GM23338 (cell line): ENCODE measurements around the gene FIG4. TPM values are rescaled to one million over a fixed set of nuclear protein-coding genes. Genes with fewer than 3 reads are reported as not detected.

Experiments used
- ATAC-seq: fragments of 200-7000 bp; cut with Tn5 transposase; 3 replicates; pipeline ENCODE4 v1.9.1; 2020
- DNase-seq: peaks from one replicate; pipeline ENCODE4 v3.0.0-alpha.2; 2015; ENCODE audit warnings: low spot score
- H2AFZ ChIP-seq: fragments of 200-600 bp; sonication (generic); 2 replicates; pipeline ENCODE4 v1.8.0; 2016; ENCODE audit warnings: antibody characterized with exemption, mild to moderate bottlenecking, moderate library complexity
- H3F3A ChIP-seq: fragments of 200-600 bp; sonication (generic); replicated peaks from 2 replicates; pipeline ENCODE4 v1.8.0; 2017; ENCODE audit warnings: antibody characterized with exemption, mixed run types, low read depth
- H3K27ac ChIP-seq: fragments of 200-600 bp; sonication (generic); 2 replicates; pipeline ENCODE4 v1.6.1; 2016; ENCODE audit warnings: low read depth
- H3K27me3 ChIP-seq: fragments of 200-600 bp; sonication (generic); 2 replicates; pipeline ENCODE4 v1.8.0; 2016; ENCODE audit warnings: mild to moderate bottlenecking, mixed run types, moderate library complexity; ENCODE audit not compliant: insufficient read depth
- H3K36me3 ChIP-seq: fragments of 200-600 bp; sonication (generic); 2 replicates; pipeline ENCODE4 v1.8.0; 2016; ENCODE audit warnings: mild to moderate bottlenecking; ENCODE audit not compliant: insufficient read depth
- H3K4me1 ChIP-seq: fragments of 200-600 bp; sonication (generic); 2 replicates; pipeline ENCODE4 v1.8.0; 2016; ENCODE audit warnings: mild to moderate bottlenecking, moderate library complexity; ENCODE audit not compliant: insufficient read depth
- H3K4me2 ChIP-seq: fragments of 200-600 bp; sonication (generic); 2 replicates; pipeline ENCODE4 v1.7.1; 2017; ENCODE audit warnings: mixed run types
- H3K4me3 ChIP-seq: fragments of 200-600 bp; sonication (generic); 2 replicates; pipeline ENCODE4 v1.6.1; 2016; ENCODE audit warnings: mixed run types
- H3K79me2 ChIP-seq: fragments of 200-600 bp; sonication (generic); replicated peaks from 2 replicates; pipeline ENCODE4 v1.8.0; 2017; ENCODE audit warnings: mild to moderate bottlenecking; ENCODE audit not compliant: insufficient read depth
- H3K9me2 ChIP-seq: fragments of 200-600 bp; sonication (generic); 2 replicates; pipeline ENCODE4 v1.8.0; 2017; ENCODE audit not compliant: insufficient read depth
- H4K20me1 ChIP-seq: fragments of 200-600 bp; sonication (generic); replicated peaks from 2 replicates; pipeline ENCODE4 v1.8.0; 2017; ENCODE audit warnings: mild to moderate bottlenecking; ENCODE audit not compliant: insufficient read depth
- H3K27ac Mint-ChIP-seq: 2 replicates; pipeline ENCODE4 v1.8.0; 2020; ENCODE audit warnings: inconsistent platforms, mild to moderate bottlenecking, moderate library complexity, mixed read lengths
- H3K27me3 Mint-ChIP-seq: 3 replicates; pipeline ENCODE4 v1.8.0; 2022; ENCODE audit warnings: low read depth, mild to moderate bottlenecking, moderate library complexity, mixed read lengths, inconsistent platforms; ENCODE audit not compliant: insufficient read depth, poor library complexity
- H3K36me3 Mint-ChIP-seq: 3 replicates; pipeline ENCODE4 v1.8.0; 2021; ENCODE audit warnings: low read depth, mild to moderate bottlenecking, inconsistent platforms, moderate library complexity, mixed read lengths
- H3K4me1 Mint-ChIP-seq: 3 replicates; pipeline ENCODE4 v1.8.0; 2020; ENCODE audit warnings: mild to moderate bottlenecking, inconsistent platforms, mixed read lengths
- H3K4me3 Mint-ChIP-seq: 3 replicates; pipeline ENCODE4 v1.8.0; 2021; ENCODE audit warnings: moderate library complexity, mild to moderate bottlenecking, inconsistent platforms, mixed read lengths
- H3K9me3 Mint-ChIP-seq: 3 replicates; pipeline ENCODE4 v1.8.0; 2020; ENCODE audit warnings: moderate library complexity, mild to moderate bottlenecking, inconsistent platforms, mixed read lengths
- CREB1 ChIP-seq: fragments of 250-450 bp; sonication (Bioruptor Pico); IDR thresholded peaks from 2 replicates; pipeline ENCODE4 v1.5.0; 2020; ENCODE audit warnings: low read depth, mild to moderate bottlenecking, moderate library complexity
- EZH2 ChIP-seq: fragments of 200-600 bp; sonication (generic); IDR thresholded peaks from one replicate; pipeline ENCODE4 v1.8.0; 2017; ENCODE audit warnings: antibody characterized with exemption, mild to moderate bottlenecking, low read depth; ENCODE audit not compliant: unreplicated experiment
- EZH2phosphoT487 ChIP-seq: fragments of 200-600 bp; sonication (generic); IDR thresholded peaks from one replicate; pipeline ENCODE4 v1.8.1; 2018; ENCODE audit warnings: antibody characterized with exemption; ENCODE audit not compliant: unreplicated experiment
- JUNB ChIP-seq: IDR thresholded peaks from one replicate; pipeline ENCODE4 v1.6.1; 2016; ENCODE audit warnings: antibody characterized with exemption; ENCODE audit not compliant: unreplicated experiment
- NANOG ChIP-seq: IDR thresholded peaks from 2 replicates; pipeline ENCODE4 v1.6.1; 2016; ENCODE audit warnings: antibody characterized with exemption, borderline replicate concordance
- POLR2AphosphoS5 ChIP-seq: IDR thresholded peaks from 2 replicates; pipeline ENCODE4 v1.6.1; 2016; ENCODE audit warnings: antibody characterized with exemption, low read depth
- STAT1 ChIP-seq: IDR thresholded peaks from one replicate; pipeline ENCODE4 v1.6.1; 2016; ENCODE audit warnings: antibody characterized with exemption; ENCODE audit not compliant: unreplicated experiment
- ZNF114 ChIP-seq: fragments of 250-450 bp; sonication (Bioruptor Pico); IDR thresholded peaks from 2 replicates; pipeline ENCODE4 v1.5.0; 2020; ENCODE audit warnings: mild to moderate bottlenecking, moderate library complexity
- ZNF331 ChIP-seq: fragments of 250-450 bp; sonication (Bioruptor Pico); IDR thresholded peaks from 2 replicates; pipeline ENCODE4 v1.5.0; 2020; ENCODE audit warnings: low read depth, mild to moderate bottlenecking, moderate library complexity
- polyA plus RNA-seq: library from polyadenylated mRNA; unstranded; fragments of >200 nt; fragmentation: Nextera tagmentation; extraction: Ambion mirVana; gene quantifications from 2 replicates; pipeline ENCODE4 v1.2.1, GENCODE V29; 2016
- total RNA-seq: library from RNA; depleted of rRNA; stranded (reverse); fragments of >200 nt; shearing (Covaris generic); gene quantifications from 2 replicates; pipeline ENCODE4 v1.2.3, GENCODE V29; 2014
- TF ChIP-seq, protein P1 (sequence below): fragments of 250-450 bp; sonication (Bioruptor Pico); IDR thresholded peaks from 2 replicates; pipeline ENCODE4 v1.5.0; 2020; ENCODE audit warnings: mild to moderate bottlenecking, moderate library complexity
- TF ChIP-seq, protein P2 (sequence below): IDR thresholded peaks from 2 replicates; pipeline ENCODE4 v1.6.1; 2016; ENCODE audit warnings: antibody characterized with exemption
- TF ChIP-seq, protein P3 (sequence below), 2 experiments: fragments of 200-600 bp in 1 of 2; sonication (generic) in 1 of 2; conservative IDR thresholded peaks; 2 replicates each; pipeline versions ENCODE4 v1.5.1 to v1.6.1; 2016 to 2017; ENCODE audit warnings: antibody characterized with exemption in 2 of 2, low read depth in 2 of 2, mild to moderate bottlenecking in 2 of 2, moderate library complexity in 1 of 2

FIG4 gene
- total and polyA plus RNA-seq, 2 experiments from 2014 or later, result 7.0 to 16.9 TPM

DNA sequence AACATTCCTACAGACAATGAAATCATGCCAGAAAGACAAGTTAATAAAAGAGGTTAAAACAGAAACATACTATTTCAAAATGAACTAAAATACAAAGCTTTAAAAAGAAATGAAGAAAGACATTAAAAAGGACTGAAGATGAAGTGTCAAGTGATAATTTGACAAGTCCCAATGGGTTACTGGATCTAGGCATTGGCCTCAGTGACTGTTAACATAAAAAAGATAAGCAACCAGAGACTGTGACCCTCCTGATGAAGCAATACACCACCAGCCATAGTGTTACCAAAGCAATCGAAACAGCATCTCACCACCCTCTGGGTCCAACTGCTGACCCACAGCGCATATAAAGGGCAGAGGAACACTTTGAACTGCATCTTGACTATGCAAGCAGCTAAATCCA lies 130.3 kb downstream of the FIG4 start:
- Histone ChIP-seq H3K27me3 (no peaks in the 10 kb centered on the region), H3K9me2 (no peaks in the 10 kb centered on the region), H4K20me1 (no peaks in the 10 kb centered on the region), H3K4me3 (no peak overlapping the region), H2AFZ (no peak overlapping the region), H3K79me2 (no peaks in the 10 kb centered on the region), H3F3A (no peaks in the 10 kb centered on the region), H3K36me3 (no peaks in the 10 kb centered on the region), H3K4me2 (no peak overlapping the region), H3K27ac (no peak overlapping the region), H3K4me1 (no peaks in the 10 kb centered on the region; the same call in 1 of the 2 replicates)
- no peaks in the 10 kb centered on the region for H3K9me3 Mint-ChIP-seq
- H3K4me3 Mint-ChIP-seq, result no peak overlapping the region
- no peaks in the 10 kb centered on the region for H3K27me3 Mint-ChIP-seq
- peaks cover 16% of the 10 kb centered on the region for H3K4me1 Mint-ChIP-seq
- no peaks in the 10 kb centered on the region; the same call in 2 of the 3 replicates for H3K36me3 Mint-ChIP-seq
- no peak overlapping the region for H3K27ac Mint-ChIP-seq
- TF ChIP-seq ZNF114 (no peak), POLR2AphosphoS5 (no peak), CREB1 (CRISPR knock-in tag) (no peak), EZH2 (no peak), NANOG (no peak), ZNF331 (no peak), EZH2phosphoT487 (no peak), JUNB (no peak), STAT1 (no peak)
- TF ChIP-seq, protein P1, sequence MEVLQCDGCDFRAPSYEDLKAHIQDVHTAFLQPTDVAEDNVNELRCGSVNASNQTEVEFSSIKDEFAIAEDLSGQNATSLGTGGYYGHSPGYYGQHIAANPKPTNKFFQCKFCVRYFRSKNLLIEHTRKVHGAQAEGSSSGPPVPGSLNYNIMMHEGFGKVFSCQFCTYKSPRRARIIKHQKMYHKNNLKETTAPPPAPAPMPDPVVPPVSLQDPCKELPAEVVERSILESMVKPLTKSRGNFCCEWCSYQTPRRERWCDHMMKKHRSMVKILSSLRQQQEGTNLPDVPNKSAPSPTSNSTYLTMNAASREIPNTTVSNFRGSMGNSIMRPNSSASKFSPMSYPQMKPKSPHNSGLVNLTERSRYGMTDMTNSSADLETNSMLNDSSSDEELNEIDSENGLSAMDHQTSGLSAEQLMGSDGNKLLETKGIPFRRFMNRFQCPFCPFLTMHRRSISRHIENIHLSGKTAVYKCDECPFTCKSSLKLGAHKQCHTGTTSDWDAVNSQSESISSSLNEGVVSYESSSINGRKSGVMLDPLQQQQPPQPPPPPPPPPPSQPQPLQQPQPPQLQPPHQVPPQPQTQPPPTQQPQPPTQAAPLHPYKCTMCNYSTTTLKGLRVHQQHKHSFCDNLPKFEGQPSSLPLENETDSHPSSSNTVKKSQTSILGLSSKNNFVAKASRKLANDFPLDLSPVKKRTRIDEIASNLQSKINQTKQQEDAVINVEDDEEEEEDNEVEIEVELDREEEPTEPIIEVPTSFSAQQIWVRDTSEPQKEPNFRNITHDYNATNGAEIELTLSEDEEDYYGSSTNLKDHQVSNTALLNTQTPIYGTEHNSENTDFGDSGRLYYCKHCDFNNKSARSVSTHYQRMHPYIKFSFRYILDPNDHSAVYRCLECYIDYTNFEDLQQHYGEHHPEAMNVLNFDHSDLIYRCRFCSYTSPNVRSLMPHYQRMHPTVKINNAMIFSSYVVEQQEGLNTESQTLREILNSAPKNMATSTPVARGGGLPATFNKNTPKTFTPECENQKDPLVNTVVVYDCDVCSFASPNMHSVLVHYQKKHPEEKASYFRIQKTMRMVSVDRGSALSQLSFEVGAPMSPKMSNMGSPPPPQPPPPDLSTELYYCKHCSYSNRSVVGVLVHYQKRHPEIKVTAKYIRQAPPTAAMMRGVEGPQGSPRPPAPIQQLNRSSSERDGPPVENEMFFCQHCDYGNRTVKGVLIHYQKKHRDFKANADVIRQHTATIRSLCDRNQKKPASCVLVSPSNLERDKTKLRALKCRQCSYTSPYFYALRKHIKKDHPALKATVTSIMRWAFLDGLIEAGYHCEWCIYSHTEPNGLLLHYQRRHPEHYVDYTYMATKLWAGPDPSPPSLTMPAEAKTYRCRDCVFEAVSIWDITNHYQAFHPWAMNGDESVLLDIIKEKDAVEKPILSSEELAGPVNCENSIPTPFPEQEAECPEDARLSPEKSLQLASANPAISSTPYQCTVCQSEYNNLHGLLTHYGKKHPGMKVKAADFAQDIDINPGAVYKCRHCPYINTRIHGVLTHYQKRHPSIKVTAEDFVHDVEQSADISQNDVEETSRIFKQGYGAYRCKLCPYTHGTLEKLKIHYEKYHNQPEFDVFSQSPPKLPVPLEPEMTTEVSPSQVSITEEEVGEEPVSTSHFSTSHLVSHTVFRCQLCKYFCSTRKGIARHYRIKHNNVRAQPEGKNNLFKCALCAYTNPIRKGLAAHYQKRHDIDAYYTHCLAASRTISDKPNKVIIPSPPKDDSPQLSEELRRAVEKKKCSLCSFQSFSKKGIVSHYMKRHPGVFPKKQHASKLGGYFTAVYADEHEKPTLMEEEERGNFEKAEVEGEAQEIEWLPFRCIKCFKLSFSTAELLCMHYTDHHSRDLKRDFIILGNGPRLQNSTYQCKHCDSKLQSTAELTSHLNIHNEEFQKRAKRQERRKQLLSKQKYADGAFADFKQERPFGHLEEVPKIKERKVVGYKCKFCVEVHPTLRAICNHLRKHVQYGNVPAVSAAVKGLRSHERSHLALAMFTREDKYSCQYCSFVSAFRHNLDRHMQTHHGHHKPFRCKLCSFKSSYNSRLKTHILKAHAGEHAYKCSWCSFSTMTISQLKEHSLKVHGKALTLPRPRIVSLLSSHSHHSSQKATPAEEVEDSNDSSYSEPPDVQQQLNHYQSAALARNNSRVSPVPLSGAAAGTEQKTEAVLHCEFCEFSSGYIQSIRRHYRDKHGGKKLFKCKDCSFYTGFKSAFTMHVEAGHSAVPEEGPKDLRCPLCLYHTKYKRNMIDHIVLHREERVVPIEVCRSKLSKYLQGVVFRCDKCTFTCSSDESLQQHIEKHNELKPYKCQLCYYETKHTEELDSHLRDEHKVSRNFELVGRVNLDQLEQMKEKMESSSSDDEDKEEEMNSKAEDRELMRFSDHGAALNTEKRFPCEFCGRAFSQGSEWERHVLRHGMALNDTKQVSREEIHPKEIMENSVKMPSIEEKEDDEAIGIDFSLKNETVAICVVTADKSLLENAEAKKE, result no peak
- TF ChIP-seq, protein P2, sequence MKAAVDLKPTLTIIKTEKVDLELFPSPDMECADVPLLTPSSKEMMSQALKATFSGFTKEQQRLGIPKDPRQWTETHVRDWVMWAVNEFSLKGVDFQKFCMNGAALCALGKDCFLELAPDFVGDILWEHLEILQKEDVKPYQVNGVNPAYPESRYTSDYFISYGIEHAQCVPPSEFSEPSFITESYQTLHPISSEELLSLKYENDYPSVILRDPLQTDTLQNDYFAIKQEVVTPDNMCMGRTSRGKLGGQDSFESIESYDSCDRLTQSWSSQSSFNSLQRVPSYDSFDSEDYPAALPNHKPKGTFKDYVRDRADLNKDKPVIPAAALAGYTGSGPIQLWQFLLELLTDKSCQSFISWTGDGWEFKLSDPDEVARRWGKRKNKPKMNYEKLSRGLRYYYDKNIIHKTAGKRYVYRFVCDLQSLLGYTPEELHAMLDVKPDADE, result no peak
- TF ChIP-seq, protein P3, sequence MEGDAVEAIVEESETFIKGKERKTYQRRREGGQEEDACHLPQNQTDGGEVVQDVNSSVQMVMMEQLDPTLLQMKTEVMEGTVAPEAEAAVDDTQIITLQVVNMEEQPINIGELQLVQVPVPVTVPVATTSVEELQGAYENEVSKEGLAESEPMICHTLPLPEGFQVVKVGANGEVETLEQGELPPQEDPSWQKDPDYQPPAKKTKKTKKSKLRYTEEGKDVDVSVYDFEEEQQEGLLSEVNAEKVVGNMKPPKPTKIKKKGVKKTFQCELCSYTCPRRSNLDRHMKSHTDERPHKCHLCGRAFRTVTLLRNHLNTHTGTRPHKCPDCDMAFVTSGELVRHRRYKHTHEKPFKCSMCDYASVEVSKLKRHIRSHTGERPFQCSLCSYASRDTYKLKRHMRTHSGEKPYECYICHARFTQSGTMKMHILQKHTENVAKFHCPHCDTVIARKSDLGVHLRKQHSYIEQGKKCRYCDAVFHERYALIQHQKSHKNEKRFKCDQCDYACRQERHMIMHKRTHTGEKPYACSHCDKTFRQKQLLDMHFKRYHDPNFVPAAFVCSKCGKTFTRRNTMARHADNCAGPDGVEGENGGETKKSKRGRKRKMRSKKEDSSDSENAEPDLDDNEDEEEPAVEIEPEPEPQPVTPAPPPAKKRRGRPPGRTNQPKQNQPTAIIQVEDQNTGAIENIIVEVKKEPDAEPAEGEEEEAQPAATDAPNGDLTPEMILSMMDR (conservative IDR thresholded peaks at IDR 0.05; ENCODE audit: low read depth in 2 of 2), result no peak
- ATAC-seq (no peak), DNase-seq (no peak)
